CD14-positive monocyte (primary cell): ENCODE data around the gene ATG101. TPM values are rescaled to one million over a fixed set of nuclear protein-coding genes. Genes with fewer than 3 reads are reported as not detected.

Experiments used
- DNase-seq, 3 donors: peaks; one replicate each; pipeline ENCODE4 v3.0.0-alpha.2; 2011 to 2022
- H2AFZ ChIP-seq: 2 replicates; pipeline ENCODE4 v1.6.0; 2012; ENCODE audit warnings: mild to moderate bottlenecking, low read depth, low read length, inconsistent platforms; ENCODE audit not compliant: insufficient read depth, poor library complexity, severe bottlenecking
- H3K27ac ChIP-seq, 2 donors: 1 replicate in 1 of 2; 2 replicates in 1 of 2; pipeline ENCODE4 v1.5.1; 2012 to 2013; ENCODE audit warnings: low read length in 2 of 2, control low read depth in 1 of 2, inconsistent platforms in 1 of 2, low read depth in 1 of 2, mild to moderate bottlenecking in 1 of 2
- H3K27me3 ChIP-seq, 2 donors: one replicate each; pipeline versions ENCODE4 v1.6.0 to v1.6.1; 2011 to 2013; ENCODE audit warnings: low read length in 2 of 2; ENCODE audit not compliant: control insufficient read depth in 2 of 2, insufficient read depth in 2 of 2
- H3K36me3 ChIP-seq, 2 donors: replicated peaks in 1 of 2; 1 replicate in 1 of 2; 2 replicates in 1 of 2; pipeline versions ENCODE4 v1.5.1 to v1.6.1; 2012 to 2013; ENCODE audit warnings: low read length in 2 of 2, control low read depth in 1 of 2, inconsistent platforms in 1 of 2, mild to moderate bottlenecking in 1 of 2; ENCODE audit not compliant: insufficient read depth in 2 of 2, control insufficient read depth in 1 of 2
- H3K4me1 ChIP-seq, 2 donors: 1 replicate in 1 of 2; 2 replicates in 1 of 2; pipeline versions ENCODE4 v1.5.1 to v1.6.1; 2012 to 2013; ENCODE audit warnings: low read length in 2 of 2, control low read depth in 1 of 2, inconsistent platforms in 1 of 2, mild to moderate bottlenecking in 1 of 2, moderate library complexity in 1 of 2; ENCODE audit not compliant: insufficient read depth in 2 of 2, control insufficient read depth in 1 of 2
- H3K4me2 ChIP-seq: replicated peaks from 2 replicates; pipeline ENCODE3; 2012; ENCODE audit warnings: low read length, moderate library complexity, mild to moderate bottlenecking; ENCODE audit not compliant: poor library complexity, severe bottlenecking; ENCODE audit errors: extremely low read depth
- H3K4me3 ChIP-seq, 3 experiments: fragments of 200-600 bp in 1 of 3; sonication (generic) in 1 of 3; replicated peaks in 1 of 3; 1 replicate in 2 of 3; 2 replicates in 1 of 3; pipeline ENCODE4 v1.5.1; 2011 to 2013; ENCODE audit warnings: low read length in 3 of 3, mild to moderate bottlenecking in 3 of 3, control low read depth in 2 of 3, low read depth in 2 of 3, inconsistent platforms in 1 of 3, moderate library complexity in 1 of 3
- H3K79me2 ChIP-seq: 2 replicates; pipeline ENCODE4 v1.6.0; 2012; ENCODE audit warnings: mild to moderate bottlenecking, control low read depth, inconsistent platforms, low read length, moderate library complexity; ENCODE audit not compliant: insufficient read depth
- H3K9ac ChIP-seq: 2 replicates; pipeline ENCODE4 v1.6.0; 2017; ENCODE audit warnings: low read length, mild to moderate bottlenecking; ENCODE audit not compliant: insufficient read depth, poor library complexity, severe bottlenecking
- H3K9me3 ChIP-seq, 2 donors: replicated peaks in 1 of 2; 1 replicate in 1 of 2; 2 replicates in 1 of 2; pipeline versions ENCODE4 v1.5.1 to v1.6.1; 2012 to 2013; ENCODE audit warnings: low read length in 2 of 2, control low read depth in 1 of 2; ENCODE audit not compliant: control insufficient read depth in 1 of 2, insufficient read depth in 1 of 2
- H4K20me1 ChIP-seq: 2 replicates; pipeline ENCODE4 v1.6.0; 2012; ENCODE audit warnings: mild to moderate bottlenecking, low read length, control low read depth, moderate library complexity; ENCODE audit not compliant: insufficient read depth
- H3K27ac Mint-ChIP-seq, 7 donors: one replicate each; pipeline ENCODE4 v1.8.0; 2020; ENCODE audit warnings: mild to moderate bottlenecking in 7 of 7, mixed read lengths in 7 of 7, moderate library complexity in 6 of 7, inconsistent platforms in 2 of 7
- H3K27me3 Mint-ChIP-seq, 3 donors: one replicate each; pipeline ENCODE4 v1.8.0; 2021 to 2022; ENCODE audit warnings: low read depth in 3 of 3, mild to moderate bottlenecking in 3 of 3, mixed read lengths in 3 of 3, moderate library complexity in 3 of 3, inconsistent platforms in 1 of 3
- H3K36me3 Mint-ChIP-seq, 2 donors: one replicate each; pipeline ENCODE4 v1.8.0; 2020; ENCODE audit warnings: mixed read lengths in 2 of 2, inconsistent platforms in 1 of 2, mild to moderate bottlenecking in 1 of 2
- H3K4me1 Mint-ChIP-seq: one replicate; pipeline ENCODE4 v1.8.0; 2020; ENCODE audit warnings: mild to moderate bottlenecking, mixed read lengths
- H3K4me3 Mint-ChIP-seq, 2 donors: one replicate each; pipeline ENCODE4 v1.8.0; 2020; ENCODE audit warnings: mild to moderate bottlenecking in 2 of 2, mixed read lengths in 2 of 2, moderate library complexity in 1 of 2
- H3K9me3 Mint-ChIP-seq, 7 donors: one replicate each; pipeline ENCODE4 v1.8.0; 2020 to 2022; ENCODE audit warnings: mixed read lengths in 7 of 7, mild to moderate bottlenecking in 6 of 7, moderate library complexity in 6 of 7, inconsistent platforms in 2 of 7
- WGBS: methylation state at CpG from one replicate; pipeline ENCODE4 v1.1.5; 2013; ENCODE audit warnings: missing lambda C conversion rate; ENCODE audit not compliant: insufficient coverage; 5-methylcytosine and 5-hydroxymethylcytosine counted together
- intact Hi-C, 2 donors: fragments of 100-400 bp; cut with micrococcal nuclease; formaldehyde crosslinking; loops; one replicate each; pipeline versions ENCODE4 v1.15.0 to v1.15.1; 2023
- polyA plus RNA-seq, 3 donors: library from polyadenylated mRNA; depleted of rRNA in 1 of 3; unstranded in 2 of 3; stranded (reverse) in 1 of 3; fragments of 300-500 nt in 2 of 3; fragments of >200 nt in 1 of 3; fragmentation: Illumina TruSeq in 2 of 3; gene quantifications; 1 replicate in 2 of 3; 2 replicates in 1 of 3; pipeline ENCODE4 v1.2.3, GENCODE V29; 2012 to 2021
- TF ChIP-seq, protein P1 (sequence below): fragments of 200-600 bp; IDR thresholded peaks from one replicate; pipeline ENCODE4 v1.8.0; 2022; ENCODE audit warnings: antibody characterized with exemption, mild to moderate bottlenecking

Gene ATG101
- polyA plus RNA-seq, 3 donors = 20.5 to 120 (median 26.4) TPM

GRCh38 chr12:52086366-52086765 lies 16.6 kb downstream of the ATG101 start:
- H3K36me3 ChIP-seq = no peaks in the 10 kb centered on the region
- DNase-seq = no peak
- H3K4me3 ChIP-seq = no peak overlapping the region
- H3K4me3 Mint-ChIP-seq = peak overlapping the region in 1 of 2 donors; percentile 6
- peaks cover 0 to 8% of the 10 kb centered on the region in 2 donors for H3K27me3 ChIP-seq
- no peaks in the 10 kb centered on the region for H4K20me1 ChIP-seq
- TF ChIP-seq, protein P1, sequence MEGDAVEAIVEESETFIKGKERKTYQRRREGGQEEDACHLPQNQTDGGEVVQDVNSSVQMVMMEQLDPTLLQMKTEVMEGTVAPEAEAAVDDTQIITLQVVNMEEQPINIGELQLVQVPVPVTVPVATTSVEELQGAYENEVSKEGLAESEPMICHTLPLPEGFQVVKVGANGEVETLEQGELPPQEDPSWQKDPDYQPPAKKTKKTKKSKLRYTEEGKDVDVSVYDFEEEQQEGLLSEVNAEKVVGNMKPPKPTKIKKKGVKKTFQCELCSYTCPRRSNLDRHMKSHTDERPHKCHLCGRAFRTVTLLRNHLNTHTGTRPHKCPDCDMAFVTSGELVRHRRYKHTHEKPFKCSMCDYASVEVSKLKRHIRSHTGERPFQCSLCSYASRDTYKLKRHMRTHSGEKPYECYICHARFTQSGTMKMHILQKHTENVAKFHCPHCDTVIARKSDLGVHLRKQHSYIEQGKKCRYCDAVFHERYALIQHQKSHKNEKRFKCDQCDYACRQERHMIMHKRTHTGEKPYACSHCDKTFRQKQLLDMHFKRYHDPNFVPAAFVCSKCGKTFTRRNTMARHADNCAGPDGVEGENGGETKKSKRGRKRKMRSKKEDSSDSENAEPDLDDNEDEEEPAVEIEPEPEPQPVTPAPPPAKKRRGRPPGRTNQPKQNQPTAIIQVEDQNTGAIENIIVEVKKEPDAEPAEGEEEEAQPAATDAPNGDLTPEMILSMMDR = no peak
- intact Hi-C loops = loop anchor here in 1 of 2 donors (5.0 kb wide), 1 partner anchor 36 kb away; no protein-coding TSS in a partner anchor
- peaks cover 13% of the 10 kb centered on the region for H3K4me1 Mint-ChIP-seq
- no peaks in the 10 kb centered on the region for H3K9me3 ChIP-seq
- H3K27ac ChIP-seq = no peak overlapping the region
- H3K4me1 ChIP-seq = peaks cover 11 to 12% of the 10 kb centered on the region in 2 donors
- no peak overlapping the region for H2AFZ ChIP-seq
- H3K4me2 ChIP-seq = no peak overlapping the region
- no peaks in the 10 kb centered on the region for H3K36me3 Mint-ChIP-seq
- 94% methylated on average over 8 of the region's 9 CpGs for WGBS
- H3K79me2 ChIP-seq = no peaks in the 10 kb centered on the region
- H3K27me3 Mint-ChIP-seq = peaks cover 16 to 42% (median 32%) of the 10 kb centered on the region in 3 donors
- no peak overlapping the region for H3K9ac ChIP-seq
- peaks cover 0 to 1% (median 0%) of the 10 kb centered on the region in 7 donors for H3K9me3 Mint-ChIP-seq
- H3K27ac Mint-ChIP-seq = no peak overlapping the region

DNA sequence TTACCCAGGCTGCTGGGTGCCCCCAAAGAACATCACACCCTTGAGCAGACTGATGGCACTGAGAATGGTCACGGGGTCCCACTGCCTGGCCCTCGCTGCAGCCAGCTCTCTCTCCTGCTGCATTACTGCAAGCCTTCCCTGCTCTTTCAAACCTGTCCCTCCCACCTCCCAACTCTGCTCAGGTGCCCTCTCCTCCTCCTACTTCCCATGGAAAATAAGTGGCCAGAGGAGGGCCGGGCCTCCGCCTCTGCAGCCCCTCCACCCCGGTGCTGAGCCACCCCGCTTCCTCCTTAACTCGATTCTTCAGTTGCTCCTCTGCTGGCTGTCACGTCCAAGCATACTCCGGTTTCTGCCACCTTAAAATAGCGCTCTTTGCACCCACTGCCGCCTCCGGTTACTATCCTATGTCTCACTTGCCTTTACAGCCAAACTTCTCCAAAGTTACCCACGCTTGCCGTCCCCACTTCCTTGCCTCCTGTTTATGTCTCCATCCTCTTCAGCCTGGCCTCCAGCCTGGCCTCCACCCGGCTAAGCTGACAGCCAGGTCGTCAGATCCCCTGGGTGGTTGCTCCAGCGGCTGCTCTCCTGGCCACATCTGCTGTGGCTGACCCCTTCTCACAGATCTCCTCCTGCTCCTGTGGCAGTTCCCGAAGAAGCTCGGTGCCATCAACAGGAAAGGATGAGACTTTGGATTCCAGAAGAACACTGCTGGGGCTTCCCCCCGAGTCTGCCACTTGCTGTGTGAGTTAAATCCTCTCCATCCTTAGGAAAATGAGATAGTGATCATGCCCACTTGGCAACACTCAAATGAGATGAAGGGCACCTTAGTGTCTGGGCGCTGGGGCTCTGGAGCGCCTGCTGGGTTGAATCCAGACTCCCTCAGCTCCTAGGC lies 17.4 kb downstream of the ATG101 start:
- H3K4me2 ChIP-seq = no peak overlapping the region
- H3K9me3 Mint-ChIP-seq = peaks cover 0 to 1% (median 0%) of the 10 kb centered on the region in 7 donors
- peaks cover 16 to 47% (median 33%) of the 10 kb centered on the region in 3 donors for H3K27me3 Mint-ChIP-seq
- peaks cover 0 to 13% of the 10 kb centered on the region in 2 donors for H3K27me3 ChIP-seq
- H3K4me1 Mint-ChIP-seq = peaks cover 5% of the 10 kb centered on the region
- H3K27ac ChIP-seq = no peak overlapping the region
- H2AFZ ChIP-seq = no peak overlapping the region
- H3K36me3 Mint-ChIP-seq = no peaks in the 10 kb centered on the region
- peak overlapping the region in 1 of 7 donors; percentile 9 for H3K27ac Mint-ChIP-seq
- no peaks in the 10 kb centered on the region for H3K9me3 ChIP-seq
- H4K20me1 ChIP-seq = no peaks in the 10 kb centered on the region
- no peak overlapping the region for H3K4me3 ChIP-seq
- peak overlapping the region in 1 of 2 donors; percentile 4 for H3K4me3 Mint-ChIP-seq
- intact Hi-C loops = loop anchor here in 1 of 2 donors (5.0 kb wide), 1 partner anchor 35 kb away; no protein-coding TSS in a partner anchor
- DNase-seq = no peak
- WGBS = 72% methylated on average over 21 of the region's 22 CpGs
- no peaks in the 10 kb centered on the region for H3K79me2 ChIP-seq
- TF ChIP-seq, protein P1 = no peak
- H3K36me3 ChIP-seq = no peaks in the 10 kb centered on the region
- H3K4me1 ChIP-seq = peaks cover 3 to 4% of the 10 kb centered on the region in 2 donors
- no peak overlapping the region for H3K9ac ChIP-seq
